ENCODE results near the gene OR1I1. TPM values are rescaled to one million over a fixed set of nuclear protein-coding genes. Genes with fewer than 3 reads are reported as not detected.

OR1I1 gene
- total RNA-seq, 1 donor from 2014 or later = not detected

- Mint-ChIP-seq H3K27me3 (ENCODE audit: insufficient read depth, low read depth) (no peaks in the 10 kb centered on the region), H3K9me3 (no peaks in the 10 kb centered on the region), H3K36me3 (peaks cover 29% of the 10 kb centered on the region), H3K27ac (no peak overlapping the region), H3K4me3 (no peak overlapping the region), H3K4me1 (no peaks in the 10 kb centered on the region)
- Histone ChIP-seq H3K9ac (no peak overlapping the region), H4K20me1 (ENCODE audit: low read depth) (no peaks in the 10 kb centered on the region), H3K4me3 (no peak overlapping the region), H3K4me2 (no peak overlapping the region), H3K4me1 (no peaks in the 10 kb centered on the region), H3K79me2 (ENCODE audit: low read depth) (peaks cover 2% of the 10 kb centered on the region), H3K9me3 (ENCODE audit: low read depth) (no peaks in the 10 kb centered on the region), H3F3A (ENCODE audit: low read depth) (peaks cover 20% of the 10 kb centered on the region), H3K27ac (no peak overlapping the region), H3K27me3 (no peaks in the 10 kb centered on the region), H3K36me3 (no peaks in the 10 kb centered on the region), H2AFZ (replicated peaks) (no peak overlapping the region)
- no peak for TF ChIP-seq EZH2 (IDR thresholded peaks at IDR 0.05)
- TF ChIP-seq CTCF (IDR thresholded peaks at IDR 0.05) = no peak
- no peak for TF ChIP-seq EZH2phosphoT487 (IDR thresholded peaks at IDR 0.05)
- no peak for DNase-seq (ENCODE audit: low spot score)
Observed at GRCh38 chr19:15118248-15118647, 36.2 kb downstream of the OR1I1 start.

- no peaks in the 10 kb centered on the region for H3K9me3 ChIP-seq (ENCODE audit: low read depth)
- peaks cover 3% of the 10 kb centered on the region for H4K20me1 ChIP-seq (ENCODE audit: low read depth)
- peaks cover 29% of the 10 kb centered on the region for H3K36me3 Mint-ChIP-seq
- peaks cover 9% of the 10 kb centered on the region for H3K79me2 ChIP-seq (ENCODE audit: low read depth)
- H3K4me3 Mint-ChIP-seq = no peak overlapping the region
- H3K4me1 Mint-ChIP-seq = peaks cover under 1% of the 10 kb centered on the region
- H3K4me2 ChIP-seq = no peak overlapping the region
- no peak overlapping the region for H2AFZ ChIP-seq (replicated peaks)
- no peaks in the 10 kb centered on the region for H3K36me3 ChIP-seq
- H3K9ac ChIP-seq = no peak overlapping the region
- no peak overlapping the region for H3K4me3 ChIP-seq
- H3K4me1 ChIP-seq = no peaks in the 10 kb centered on the region
- H3K27ac Mint-ChIP-seq = no peak overlapping the region
- no peak for TF ChIP-seq CTCF (IDR thresholded peaks at IDR 0.05)
- TF ChIP-seq EZH2phosphoT487 (IDR thresholded peaks at IDR 0.05) = no peak
- no peak for TF ChIP-seq EZH2 (IDR thresholded peaks at IDR 0.05)
- H3K9me3 Mint-ChIP-seq = no peaks in the 10 kb centered on the region
- peaks cover 14% of the 10 kb centered on the region for H3F3A ChIP-seq (ENCODE audit: low read depth)
- no peak overlapping the region for H3K27ac ChIP-seq
- DNase-seq (ENCODE audit: low spot score) = no peak
- H3K27me3 ChIP-seq = no peaks in the 10 kb centered on the region
- H3K27me3 Mint-ChIP-seq (ENCODE audit: insufficient read depth, low read depth) = no peaks in the 10 kb centered on the region
Observed at GRCh38 chr19:15118789-15119494, 36.9 kb downstream of the OR1I1 start.

GRCh38 chr19:15120135-15121026 is 38.4 kb downstream of the OR1I1 start:
- Histone ChIP-seq H2AFZ (replicated peaks) (no peak overlapping the region), H3K36me3 (no peaks in the 10 kb centered on the region), H3K27me3 (no peaks in the 10 kb centered on the region), H3K79me2 (ENCODE audit: low read depth) (peaks cover 18% of the 10 kb centered on the region), H3K4me1 (no peaks in the 10 kb centered on the region), H3K9ac (no peak overlapping the region), H3K9me3 (ENCODE audit: low read depth) (no peaks in the 10 kb centered on the region), H3K4me2 (no peak overlapping the region), H3F3A (ENCODE audit: low read depth) (peaks cover 6% of the 10 kb centered on the region), H4K20me1 (ENCODE audit: low read depth) (peaks cover 4% of the 10 kb centered on the region), H3K4me3 (no peak overlapping the region), H3K27ac (no peak overlapping the region)
- no peak for DNase-seq (ENCODE audit: low spot score)
- H3K36me3 Mint-ChIP-seq = peaks cover 29% of the 10 kb centered on the region
- no peak overlapping the region for H3K4me3 Mint-ChIP-seq
- TF ChIP-seq CTCF (IDR thresholded peaks at IDR 0.05) = peak; percentile 7
- no peak for TF ChIP-seq EZH2phosphoT487 (IDR thresholded peaks at IDR 0.05)
- H3K4me1 Mint-ChIP-seq = peaks cover 6% of the 10 kb centered on the region
- no peaks in the 10 kb centered on the region for H3K9me3 Mint-ChIP-seq
- peaks cover 4% of the 10 kb centered on the region for H3K27me3 Mint-ChIP-seq (ENCODE audit: insufficient read depth, low read depth)
- peak overlapping the region; percentile 20 for H3K27ac Mint-ChIP-seq
